HepG2 (cell line): ENCODE results near the gene TRIM54. TPM values are rescaled to one million over a fixed set of nuclear protein-coding genes. Genes with fewer than 3 reads are reported as not detected.

Experiments
- ARID2 ChIP-seq: sonication (generic); formaldehyde crosslinking; IDR thresholded peaks from 2 replicates; pipeline ENCODE4 v1.8.1; 2022; ENCODE audit warnings: mild to moderate bottlenecking, missing genetic modification reagents, borderline replicate concordance
- ATF2 ChIP-seq: sonication (generic); formaldehyde crosslinking; IDR thresholded peaks from 2 replicates; pipeline ENCODE4 v1.4.0; 2020; ENCODE audit warnings: missing genetic modification reagents
- CCDC6 ChIP-seq: sonication (generic); formaldehyde crosslinking; IDR thresholded peaks from 2 replicates; pipeline ENCODE4 v1.8.1; 2022; ENCODE audit warnings: mild to moderate bottlenecking, missing genetic modification reagents, moderate library complexity
- HNRNPK ChIP-seq: fragments of 200-400 bp; formaldehyde crosslinking; IDR thresholded peaks from 2 replicates; pipeline ENCODE4 v1.6.1; 2018; ENCODE audit warnings: low read length, low read depth, moderate library complexity, mild to moderate bottlenecking; ENCODE audit not compliant: poor library complexity, severe bottlenecking
- HOMEZ ChIP-seq: IDR thresholded peaks from 2 replicates; pipeline ENCODE4 v1.6.1; 2016; ENCODE audit warnings: low read depth
- IRF2 ChIP-seq: IDR thresholded peaks from 2 replicates; pipeline ENCODE4 v1.6.1; 2018; ENCODE audit warnings: missing genetic modification reagents, missing compliant biosample characterization
- MAX ChIP-seq: IDR thresholded peaks from 2 replicates; pipeline ENCODE4 v1.6.1; 2012; ENCODE audit warnings: inconsistent platforms
- MAZ ChIP-seq, 2 experiments: sonication (generic) in 1 of 2; formaldehyde crosslinking in 1 of 2; IDR thresholded peaks; 2 replicates each; pipeline versions ENCODE4 v1.5.0 to v1.6.1; 2012 to 2020; ENCODE audit warnings: low read depth in 2 of 2, mild to moderate bottlenecking in 2 of 2, borderline replicate concordance in 1 of 2, improper control_type of control experiment in 1 of 2, low read length in 1 of 2, missing genetic modification reagents in 1 of 2, moderate library complexity in 1 of 2
- MBNL3 ChIP-seq: fragments of 250-450 bp; sonication (Bioruptor Pico); conservative IDR thresholded peaks from 2 replicates; pipeline ENCODE4 v1.8.0; 2022; ENCODE audit warnings: mild to moderate bottlenecking, inconsistent platforms
- MLX ChIP-seq: IDR thresholded peaks from 2 replicates; pipeline ENCODE4 v1.6.1; 2016
- MXD3 ChIP-seq: IDR thresholded peaks from 2 replicates; pipeline ENCODE4 v1.6.1; 2016; ENCODE audit warnings: mild to moderate bottlenecking, missing biosample characterization, missing genetic modification reagents
- NR2F2 ChIP-seq: IDR thresholded peaks from 2 replicates; pipeline ENCODE4 v1.6.1; 2012; ENCODE audit warnings: low read depth, inconsistent platforms, borderline replicate concordance
- PCBP1 ChIP-seq: fragments of 200-400 bp; formaldehyde crosslinking; IDR thresholded peaks from 2 replicates; pipeline ENCODE4 v1.6.1; 2017; ENCODE audit warnings: mild to moderate bottlenecking, low read depth, low read length, borderline replicate concordance
- POGZ ChIP-seq: sonication (generic); formaldehyde crosslinking; IDR thresholded peaks from 2 replicates; pipeline ENCODE4 v1.4.0; 2020; ENCODE audit warnings: mild to moderate bottlenecking, missing genetic modification reagents
- PREB ChIP-seq: sonication (generic); formaldehyde crosslinking; IDR thresholded peaks from 2 replicates; pipeline ENCODE4 v1.4.0; 2020; ENCODE audit warnings: missing genetic modification reagents
- RAD21 ChIP-seq: fragments of 450-650 bp; formaldehyde crosslinking; IDR thresholded peaks from 2 replicates; pipeline ENCODE4 v1.5.0; 2020; ENCODE audit warnings: mild to moderate bottlenecking
- ZFY ChIP-seq: sonication (generic); formaldehyde crosslinking; IDR thresholded peaks from 2 replicates; pipeline ENCODE4 v1.4.0; 2020; ENCODE audit warnings: missing genetic modification reagents
- ZNF567 ChIP-seq: sonication (generic); formaldehyde crosslinking; IDR thresholded peaks from 2 replicates; pipeline ENCODE4 v1.8.1; 2023; ENCODE audit warnings: mild to moderate bottlenecking, missing genetic modification reagents, borderline replicate concordance
- ZNF597 ChIP-seq: sonication (generic); formaldehyde crosslinking; IDR thresholded peaks from 2 replicates; pipeline ENCODE4 v1.5.0; 2020; ENCODE audit warnings: missing genetic modification reagents
- ZNF629 ChIP-seq: sonication (generic); formaldehyde crosslinking; conservative IDR thresholded peaks from 2 replicates; pipeline ENCODE4 v1.5.0; 2020; ENCODE audit warnings: missing genetic modification reagents
- ZNF737 ChIP-seq: sonication (generic); formaldehyde crosslinking; IDR thresholded peaks from 2 replicates; pipeline ENCODE4 v1.5.0; 2020; ENCODE audit warnings: missing genetic modification reagents, mild to moderate bottlenecking, borderline replicate concordance
- ZNF878 ChIP-seq: sonication (generic); formaldehyde crosslinking; IDR thresholded peaks from 2 replicates; pipeline ENCODE4 v1.8.1; 2023; ENCODE audit warnings: mild to moderate bottlenecking, missing genetic modification reagents, moderate library complexity
- polyA plus RNA-seq, 8 experiments: library from polyadenylated mRNA; depleted of rRNA in 3 of 8; stranded (reverse) in 7 of 8; unstranded in 1 of 8; fragments of >200 nt; fragmentation: Illumina TruSeq in 4 of 8; extraction: Trizol in 4 of 8; gene quantifications; 2 replicates each; pipeline versions ENCODE4 v1.2.1 to v1.2.3, GENCODE V29; 2011 to 2016; ENCODE audit warnings: low read depth in 4 of 8, missing spikeins in 1 of 8, mixed read lengths in 1 of 8; ENCODE audit not compliant: insufficient read depth in 1 of 8
- total RNA-seq, 5 experiments: library from RNA; depleted of rRNA; stranded (reverse); fragments of >200 nt; fragmentation: Illumina TruSeq; extraction: Trizol; gene quantifications; 2 replicates each; pipeline ENCODE4 v1.2.3, GENCODE V29; 2016; ENCODE audit warnings: low read depth in 1 of 5

Gene TRIM54
- total and polyA plus RNA-seq, 2 of the 13 experiments (the other 11 are each of a cell fraction or from before 2014, with no cell fraction given): 0.07 to 0.13 TPM

GRCh38 chr2:27264753-27265535, 17.3 kb upstream of the TRIM54 start (continued):
- TF ChIP-seq ARID2 (CRISPR knock-in tag) (no peak), MXD3 (CRISPR knock-in tag) (peak; percentile 86), ZNF597 (no peak), PREB (no peak), ZNF737 (CRISPR knock-in tag) (no peak), IRF2 (peak; percentile 53; the same call in 1 of the 2 replicates), HNRNPK (no peak), ATF2 (CRISPR knock-in tag) (peak; percentile 78), CCDC6 (CRISPR knock-in tag) (peak; percentile 85; the same call in 1 of the 2 replicates), NR2F2 (peak; percentile 14; the same call in 1 of the 2 replicates), MAX (peak; percentile 96), PCBP1 (no peak), RAD21 (peak; percentile 88), POGZ (peak; percentile 54; the same call in 1 of the 2 replicates), MAZ (IDR thresholded peaks at IDR 0.05; ENCODE audit: borderline replicate concordance, low read depth, low read length) (no peak), MAZ (CRISPR knock-in tag; IDR thresholded peaks at IDR 0.05; ENCODE audit: low read depth) (peak; percentile 91), ZFY (CRISPR knock-in tag) (peak; percentile 45; the same call in 1 of the 2 replicates), HOMEZ (no peak), ZNF567 (CRISPR knock-in tag) (no peak), MLX (CRISPR knock-in tag) (no peak; the same call in 1 of the 2 replicates), ZNF629 (CRISPR knock-in tag) (0 out of 2 replicates have a peak, but pooled peaks have one; percentile 12), ZNF878 (CRISPR knock-in tag) (0 out of 2 replicates have a peak, but pooled peaks have one; percentile 47), MBNL3 (CRISPR knock-in tag) (no peak)
